Pancreas (tissue), 10 donors: ENCODE data around the gene SP6. TPM values are rescaled to one million over a fixed set of nuclear protein-coding genes. Genes with fewer than 3 reads are reported as not detected.

Source experiments
- ATAC-seq, 4 donors: fragments of 200-7000 bp; cut with Tn5 transposase; one replicate each; pipeline versions ENCODE4 v1.8.0 to v1.9.1; 2020; ENCODE audit warnings: mild to moderate bottlenecking in 4 of 4, moderate library complexity in 4 of 4
- DNase-seq, 6 donors: peaks; one replicate each; pipeline ENCODE4 v3.0.0-alpha.2; 2020
- FAIRE-seq: peaks from 2 replicates; lab custom pipeline; 2012; peaks lifted over from hg19 to GRCh38; lab: Jason Lieb, UNC
- H3K27ac ChIP-seq, 4 donors: fragments of 200-600 bp; sonication (generic); 1 replicate in 3 of 4; 2 replicates in 1 of 4; pipeline versions ENCODE4 v1.5.0 to v1.8.0; 2020
- H3K27me3 ChIP-seq, 4 donors: fragments of 200-600 bp; one replicate each; pipeline ENCODE4 v1.8.0; 2021
- H3K36me3 ChIP-seq, 3 donors: fragments of 200-600 bp; sonication (generic) in 1 of 3; one replicate each; pipeline versions ENCODE4 v1.5.0 to v1.8.0; 2020 to 2021
- H3K4me1 ChIP-seq, 3 donors: fragments of 200-600 bp; one replicate each; pipeline ENCODE4 v1.8.0; 2021
- H3K4me3 ChIP-seq, 4 donors: fragments of 200-600 bp; sonication (generic) in 2 of 4; one replicate each; pipeline versions ENCODE4 v1.5.0 to v1.8.0; 2020 to 2021
- H3K9me3 ChIP-seq, 4 donors: fragments of 200-600 bp; one replicate each; pipeline ENCODE4 v1.8.0; 2021
- CTCF ChIP-seq, 4 donors: fragments of 200-600 bp; sonication (generic) in 3 of 4; IDR thresholded peaks; one replicate each; pipeline versions ENCODE4 v1.5.0 to v1.8.0; 2021; ENCODE audit warnings: antibody characterized with exemption in 4 of 4
- WGBS, 2 donors: extraction: QIAGEN DNeasy Blood & Tissue Kit; methylation state at CpG; one replicate each; pipeline ENCODE4 v1.1.7; 2013; 5-methylcytosine and 5-hydroxymethylcytosine counted together
- intact Hi-C, 3 donors: fragments of 100-400 bp; cut with DNase I; formaldehyde crosslinking; loops; one replicate each; pipeline versions ENCODE4 v1.11.1 to v1.14.2; 2022
- polyA plus RNA-seq, 2 donors: library from polyadenylated mRNA; stranded (reverse); fragments of 200-250 nt; gene quantifications; one replicate each; pipeline ENCODE4 v1.2.3, GENCODE V29; 2013
- total RNA-seq, 6 donors: library from RNA; stranded (reverse); fragmentation: NEBNext Ultra II Directional in 4 of 6; extraction: Animal tissue kit (Norgen Biotek cat#: 25700) in 4 of 6; gene quantifications; one replicate each; pipeline versions ENCODE4 v1.2.1 to v1.2.4, GENCODE V29; 2021 to 2023
- donor health status: healthy with polysubstance abuse.
- donor health status: DM: no; HTN: no; CAD: no; lungs with moderate emphysema.
- donor health status: DM: no; HTN: no; CAD: no.
- donor health status: control.
- donor health status: control.
- donor health status: Bipolar disorder and iron deficiency.
- donor health status: DM: yes; HTN: yes; CAD: no.
- donor health status: DM: no; HTN: no; CAD: no.
- donor health status: DM: no; HTN: no; CAD: no.
- donor health status: DM: yes; HTN: yes; CAD: no.

Gene SP6
- total and polyA plus RNA-seq, 8 donors, result 0.12 to 0.56 (median 0.22) TPM

GRCh38 chr17:47808036-47808829 lies 42.7 kb downstream of the SP6 start:
- WGBS, 2 donors, result 89% methylated on average over 18 to 20 of the region's 20 CpGs
- Histone ChIP-seq H3K9me3 (no peaks in the 10 kb centered on the region), H3K4me3 (no peak overlapping the region), H3K27ac (peak overlapping the region; percentile 52 to 79 (median 68)), H3K27me3 (no peaks in the 10 kb centered on the region), H3K4me1 (peaks cover 28 to 36% (median 35%) of the 10 kb centered on the region in 3 donors), H3K36me3 (peaks cover 0 to 26% (median 11%) of the 10 kb centered on the region in 3 donors)
- FAIRE-seq (no peak), DNase-seq (peak in 1 of 6 donors; percentile 15), ATAC-seq (no peak)
- TF ChIP-seq CTCF (IDR thresholded peaks at IDR 0.05), result no peak
- intact Hi-C loops, result loop anchor here in 1 of 3 donors (10.0 kb wide), 1 partner anchor 113 kb away; the partner anchor contains the start of gene TBKBP1

- no peaks in the 10 kb centered on the region for H3K9me3 ChIP-seq
- 85 to 92% methylated on average over 11 of the region's 11 CpGs for WGBS, 2 donors
- no peak for FAIRE-seq
- intact Hi-C loops, result loop anchor here in 1 of 3 donors (10.0 kb wide), 1 partner anchor 113 kb away; the partner anchor contains the start of gene TBKBP1
- H3K36me3 ChIP-seq, result peaks cover 0 to 26% (median 11%) of the 10 kb centered on the region in 3 donors
- no peak overlapping the region for H3K27ac ChIP-seq
- no peak for TF ChIP-seq CTCF (IDR thresholded peaks at IDR 0.05)
- ATAC-seq, result no peak
- no peaks in the 10 kb centered on the region for H3K27me3 ChIP-seq
- H3K4me1 ChIP-seq, result peaks cover 28 to 36% (median 35%) of the 10 kb centered on the region in 3 donors
- DNase-seq, result peak in 1 of 6 donors; percentile 11
- no peak overlapping the region for H3K4me3 ChIP-seq
Measured at GRCh38 chr17:47807421-47807820, 43.5 kb downstream of the SP6 start.

GRCh38 chr17:47806913-47807255 lies 44.1 kb downstream of the SP6 start:
- DNase-seq (no peak), ATAC-seq (no peak), FAIRE-seq (no peak)
- H3K27me3 ChIP-seq, result no peaks in the 10 kb centered on the region
- peaks cover 28 to 32% (median 30%) of the 10 kb centered on the region in 3 donors for H3K4me1 ChIP-seq
- no peaks in the 10 kb centered on the region for H3K9me3 ChIP-seq
- intact Hi-C loops, result loop anchor here in 1 of 3 donors (10.0 kb wide), 1 partner anchor 112 kb away; the partner anchor contains the start of gene TBKBP1
- TF ChIP-seq CTCF (IDR thresholded peaks at IDR 0.05), result no peak
- 86 to 90% methylated on average over 9 of the region's 9 CpGs for WGBS, 2 donors
- no peak overlapping the region for H3K4me3 ChIP-seq
- H3K36me3 ChIP-seq, result peaks cover 0 to 26% (median 11%) of the 10 kb centered on the region in 3 donors
- no peak overlapping the region for H3K27ac ChIP-seq

- DNase-seq, result no peak
- Histone ChIP-seq H3K4me3 (no peak overlapping the region), H3K27me3 (no peaks in the 10 kb centered on the region), H3K36me3 (peaks cover 0 to 26% (median 11%) of the 10 kb centered on the region in 3 donors), H3K9me3 (no peaks in the 10 kb centered on the region), H3K4me1 (peaks cover 23 to 26% (median 26%) of the 10 kb centered on the region in 3 donors), H3K27ac (no peak overlapping the region)
- 90 to 95% methylated on average over 16 of the region's 16 CpGs for WGBS, 2 donors
- intact Hi-C loops, result loop anchor here in 1 of 3 donors (10.0 kb wide), 1 partner anchor 111 kb away; the partner anchor contains the start of gene TBKBP1
- FAIRE-seq, result no peak
- TF ChIP-seq CTCF (IDR thresholded peaks at IDR 0.05), result no peak
- no peak for ATAC-seq
Measured at GRCh38 chr17:47806026-47806912, 44.7 kb downstream of the SP6 start.
